ENCODE measurements around the gene INTS3. TPM values are rescaled to one million over a fixed set of nuclear protein-coding genes. Genes with fewer than 3 reads are reported as not detected.

Gene INTS3
- total and polyA plus RNA-seq, 9 of the 15 experiments (the other 6 are each of a cell fraction or from before 2014, with no cell fraction given): 6.3 to 24.1 (median 14.3) TPM

DNA sequence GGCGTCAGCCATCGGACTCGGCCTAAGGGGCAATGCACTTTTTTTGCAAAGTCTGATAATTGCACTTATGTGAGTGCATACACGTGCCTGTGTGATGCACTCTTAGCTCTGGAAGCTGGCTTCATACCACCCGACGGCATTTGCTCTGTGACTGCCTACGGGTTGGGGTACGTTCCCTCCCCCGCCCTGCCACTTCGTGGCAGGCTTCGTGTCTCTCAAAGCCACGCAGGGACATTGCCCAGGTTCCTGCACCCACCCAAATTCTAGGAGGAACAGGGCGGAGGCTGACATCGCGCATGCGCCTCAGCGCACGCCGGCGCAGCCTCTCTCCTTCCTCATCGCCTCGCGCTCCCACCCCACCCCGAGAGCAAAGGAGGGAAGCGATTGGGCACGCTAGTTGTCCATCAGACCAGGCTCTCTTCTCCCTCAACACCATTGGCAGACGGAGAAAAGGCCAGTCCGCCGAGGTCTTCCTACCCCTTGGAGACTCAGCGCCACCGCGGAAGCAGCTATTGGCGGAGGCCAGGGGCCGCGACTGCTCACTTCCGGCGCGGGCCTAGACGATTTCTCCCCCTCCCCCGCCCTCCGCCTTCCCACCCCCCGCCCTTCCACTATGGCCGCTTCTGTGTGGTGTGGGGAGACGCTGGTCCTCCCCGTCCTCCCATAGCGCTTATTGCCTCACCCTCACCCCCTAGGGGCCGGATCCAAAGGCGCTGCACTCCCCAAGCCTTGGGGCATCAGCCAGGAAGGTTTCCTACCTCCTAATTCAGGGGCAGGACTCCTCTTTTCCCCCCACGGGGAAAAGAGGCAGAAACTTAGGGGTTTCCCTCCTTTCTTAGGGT is at the start of gene INTS3 (continued):
- TF ChIP-seq CREM (IDR thresholded peaks at IDR 0.05; ENCODE audit: low read depth) (peak; percentile 94), ZBTB17 (CRISPR knock-in tag; IDR thresholded peaks at IDR 0.05) (no peak), FOSL1 (tag; conservative IDR thresholded peaks at IDR 0.05) (0 out of 2 replicates have a peak, but pooled peaks have one; percentile 15), U2AF1 (optimal IDR thresholded peaks at IDR 0.05; ENCODE audit: low read depth, low read length) (no peak), GABPA (tag; conservative IDR thresholded peaks at IDR 0.05; ENCODE audit: low read depth) (peak; percentile 96), U2AF2 (optimal IDR thresholded peaks at IDR 0.05; ENCODE audit: low read depth, low read length) (no peak), PCBP2 (IDR thresholded peaks at IDR 0.05; ENCODE audit: low read depth, low read length, poor library complexity, severe bottlenecking) (no peak), GATAD2B (IDR thresholded peaks at IDR 0.05; ENCODE audit: borderline replicate concordance) (no peak), HMGN3 (IDR thresholded peaks at IDR 0.05; ENCODE audit: borderline replicate concordance, extremely low read depth, insufficient read length, low read depth, low read length) (peak; percentile 61), POU5F1 (IDR thresholded peaks at IDR 0.05; ENCODE audit: borderline replicate concordance, low read depth, low read length, partially characterized antibody) (no peak), OTX1 (CRISPR knock-in tag; IDR thresholded peaks at IDR 0.05) (no peak), KLF6 (CRISPR knock-in tag; IDR thresholded peaks at IDR 0.05; ENCODE audit: borderline replicate concordance) (no peak), DPF2 (IDR thresholded peaks at IDR 0.05) (no peak)
- TF ChIP-seq, protein P1, sequence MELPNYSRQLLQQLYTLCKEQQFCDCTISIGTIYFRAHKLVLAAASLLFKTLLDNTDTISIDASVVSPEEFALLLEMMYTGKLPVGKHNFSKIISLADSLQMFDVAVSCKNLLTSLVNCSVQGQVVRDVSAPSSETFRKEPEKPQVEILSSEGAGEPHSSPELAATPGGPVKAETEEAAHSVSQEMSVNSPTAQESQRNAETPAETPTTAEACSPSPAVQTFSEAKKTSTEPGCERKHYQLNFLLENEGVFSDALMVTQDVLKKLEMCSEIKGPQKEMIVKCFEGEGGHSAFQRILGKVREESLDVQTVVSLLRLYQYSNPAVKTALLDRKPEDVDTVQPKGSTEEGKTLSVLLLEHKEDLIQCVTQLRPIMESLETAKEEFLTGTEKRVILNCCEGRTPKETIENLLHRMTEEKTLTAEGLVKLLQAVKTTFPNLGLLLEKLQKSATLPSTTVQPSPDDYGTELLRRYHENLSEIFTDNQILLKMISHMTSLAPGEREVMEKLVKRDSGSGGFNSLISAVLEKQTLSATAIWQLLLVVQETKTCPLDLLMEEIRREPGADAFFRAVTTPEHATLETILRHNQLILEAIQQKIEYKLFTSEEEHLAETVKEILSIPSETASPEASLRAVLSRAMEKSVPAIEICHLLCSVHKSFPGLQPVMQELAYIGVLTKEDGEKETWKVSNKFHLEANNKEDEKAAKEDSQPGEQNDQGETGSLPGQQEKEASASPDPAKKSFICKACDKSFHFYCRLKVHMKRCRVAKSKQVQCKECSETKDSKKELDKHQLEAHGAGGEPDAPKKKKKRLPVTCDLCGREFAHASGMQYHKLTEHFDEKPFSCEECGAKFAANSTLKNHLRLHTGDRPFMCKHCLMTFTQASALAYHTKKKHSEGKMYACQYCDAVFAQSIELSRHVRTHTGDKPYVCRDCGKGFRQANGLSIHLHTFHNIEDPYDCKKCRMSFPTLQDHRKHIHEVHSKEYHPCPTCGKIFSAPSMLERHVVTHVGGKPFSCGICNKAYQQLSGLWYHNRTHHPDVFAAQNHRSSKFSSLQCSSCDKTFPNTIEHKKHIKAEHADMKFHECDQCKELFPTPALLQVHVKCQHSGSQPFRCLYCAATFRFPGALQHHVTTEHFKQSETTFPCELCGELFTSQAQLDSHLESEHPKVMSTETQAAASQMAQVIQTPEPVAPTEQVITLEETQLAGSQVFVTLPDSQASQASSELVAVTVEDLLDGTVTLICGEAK (IDR thresholded peaks at IDR 0.05): peak; percentile 90
- TF ChIP-seq, protein P1 (CRISPR knock-in tag; IDR thresholded peaks at IDR 0.05): no peak
- TF ChIP-seq, protein P2, sequence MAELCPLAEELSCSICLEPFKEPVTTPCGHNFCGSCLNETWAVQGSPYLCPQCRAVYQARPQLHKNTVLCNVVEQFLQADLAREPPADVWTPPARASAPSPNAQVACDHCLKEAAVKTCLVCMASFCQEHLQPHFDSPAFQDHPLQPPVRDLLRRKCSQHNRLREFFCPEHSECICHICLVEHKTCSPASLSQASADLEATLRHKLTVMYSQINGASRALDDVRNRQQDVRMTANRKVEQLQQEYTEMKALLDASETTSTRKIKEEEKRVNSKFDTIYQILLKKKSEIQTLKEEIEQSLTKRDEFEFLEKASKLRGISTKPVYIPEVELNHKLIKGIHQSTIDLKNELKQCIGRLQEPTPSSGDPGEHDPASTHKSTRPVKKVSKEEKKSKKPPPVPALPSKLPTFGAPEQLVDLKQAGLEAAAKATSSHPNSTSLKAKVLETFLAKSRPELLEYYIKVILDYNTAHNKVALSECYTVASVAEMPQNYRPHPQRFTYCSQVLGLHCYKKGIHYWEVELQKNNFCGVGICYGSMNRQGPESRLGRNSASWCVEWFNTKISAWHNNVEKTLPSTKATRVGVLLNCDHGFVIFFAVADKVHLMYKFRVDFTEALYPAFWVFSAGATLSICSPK (IDR thresholded peaks at IDR 0.05; ENCODE audit: borderline replicate concordance): no peak

Data from K562 (cell line).